Body of pancreas (tissue), 4 donors: Measurements from ENCODE around the gene FAM135A.

Source experiments
- POLR2A ChIP-seq, 3 donors: fragments of 450-650 bp; IDR thresholded peaks; one replicate each; pipeline ENCODE4 v1.6.1; 2016; ENCODE audit warnings: antibody characterized with exemption in 3 of 3, mild to moderate bottlenecking in 2 of 3
- TF ChIP-seq, protein P1 (sequence below), 7 experiments: fragments of 450-650 bp in 4 of 7; fragments of 200-600 bp in 3 of 7; sonication (generic) in 3 of 7; IDR thresholded peaks; one replicate each; pipeline ENCODE4 v1.5.1; 2016 to 2019; ENCODE audit warnings: antibody characterized with exemption in 7 of 7

GRCh38 chr6:70398783-70399728 is 14.3 kb upstream of the FAM135A start:
- peak; percentile 39 to 91 (median 89) for TF ChIP-seq POLR2A (IDR thresholded peaks at IDR 0.05)
- TF ChIP-seq, protein P1, sequence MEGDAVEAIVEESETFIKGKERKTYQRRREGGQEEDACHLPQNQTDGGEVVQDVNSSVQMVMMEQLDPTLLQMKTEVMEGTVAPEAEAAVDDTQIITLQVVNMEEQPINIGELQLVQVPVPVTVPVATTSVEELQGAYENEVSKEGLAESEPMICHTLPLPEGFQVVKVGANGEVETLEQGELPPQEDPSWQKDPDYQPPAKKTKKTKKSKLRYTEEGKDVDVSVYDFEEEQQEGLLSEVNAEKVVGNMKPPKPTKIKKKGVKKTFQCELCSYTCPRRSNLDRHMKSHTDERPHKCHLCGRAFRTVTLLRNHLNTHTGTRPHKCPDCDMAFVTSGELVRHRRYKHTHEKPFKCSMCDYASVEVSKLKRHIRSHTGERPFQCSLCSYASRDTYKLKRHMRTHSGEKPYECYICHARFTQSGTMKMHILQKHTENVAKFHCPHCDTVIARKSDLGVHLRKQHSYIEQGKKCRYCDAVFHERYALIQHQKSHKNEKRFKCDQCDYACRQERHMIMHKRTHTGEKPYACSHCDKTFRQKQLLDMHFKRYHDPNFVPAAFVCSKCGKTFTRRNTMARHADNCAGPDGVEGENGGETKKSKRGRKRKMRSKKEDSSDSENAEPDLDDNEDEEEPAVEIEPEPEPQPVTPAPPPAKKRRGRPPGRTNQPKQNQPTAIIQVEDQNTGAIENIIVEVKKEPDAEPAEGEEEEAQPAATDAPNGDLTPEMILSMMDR (IDR thresholded peaks at IDR 0.05), result peak in 1 of 7 experiments; percentile 13
